GM23338 (cell line): ENCODE measurements around the gene COL18A1. TPM values are rescaled to one million over a fixed set of nuclear protein-coding genes. Genes with fewer than 3 reads are reported as not detected.

Experiments used
- ATAC-seq: fragments of 200-7000 bp; cut with Tn5 transposase; 3 replicates; pipeline ENCODE4 v1.9.1; 2020
- DNase-seq: peaks from one replicate; pipeline ENCODE4 v3.0.0-alpha.2; 2015; ENCODE audit warnings: low spot score
- H2AFZ ChIP-seq: fragments of 200-600 bp; sonication (generic); 2 replicates; pipeline ENCODE4 v1.8.0; 2016; ENCODE audit warnings: antibody characterized with exemption, mild to moderate bottlenecking, moderate library complexity
- H3F3A ChIP-seq: fragments of 200-600 bp; sonication (generic); replicated peaks from 2 replicates; pipeline ENCODE4 v1.8.0; 2017; ENCODE audit warnings: antibody characterized with exemption, mixed run types, low read depth
- H3K27ac ChIP-seq: fragments of 200-600 bp; sonication (generic); 2 replicates; pipeline ENCODE4 v1.6.1; 2016; ENCODE audit warnings: low read depth
- H3K27me3 ChIP-seq: fragments of 200-600 bp; sonication (generic); 2 replicates; pipeline ENCODE4 v1.8.0; 2016; ENCODE audit warnings: mild to moderate bottlenecking, mixed run types, moderate library complexity; ENCODE audit not compliant: insufficient read depth
- H3K36me3 ChIP-seq: fragments of 200-600 bp; sonication (generic); 2 replicates; pipeline ENCODE4 v1.8.0; 2016; ENCODE audit warnings: mild to moderate bottlenecking; ENCODE audit not compliant: insufficient read depth
- H3K4me1 ChIP-seq: fragments of 200-600 bp; sonication (generic); 2 replicates; pipeline ENCODE4 v1.8.0; 2016; ENCODE audit warnings: mild to moderate bottlenecking, moderate library complexity; ENCODE audit not compliant: insufficient read depth
- H3K4me2 ChIP-seq: fragments of 200-600 bp; sonication (generic); 2 replicates; pipeline ENCODE4 v1.7.1; 2017; ENCODE audit warnings: mixed run types
- H3K4me3 ChIP-seq: fragments of 200-600 bp; sonication (generic); 2 replicates; pipeline ENCODE4 v1.6.1; 2016; ENCODE audit warnings: mixed run types
- H3K79me2 ChIP-seq: fragments of 200-600 bp; sonication (generic); replicated peaks from 2 replicates; pipeline ENCODE4 v1.8.0; 2017; ENCODE audit warnings: mild to moderate bottlenecking; ENCODE audit not compliant: insufficient read depth
- H3K9me2 ChIP-seq: fragments of 200-600 bp; sonication (generic); 2 replicates; pipeline ENCODE4 v1.8.0; 2017; ENCODE audit not compliant: insufficient read depth
- H4K20me1 ChIP-seq: fragments of 200-600 bp; sonication (generic); replicated peaks from 2 replicates; pipeline ENCODE4 v1.8.0; 2017; ENCODE audit warnings: mild to moderate bottlenecking; ENCODE audit not compliant: insufficient read depth
- H3K27ac Mint-ChIP-seq: 2 replicates; pipeline ENCODE4 v1.8.0; 2020; ENCODE audit warnings: inconsistent platforms, mild to moderate bottlenecking, moderate library complexity, mixed read lengths
- H3K27me3 Mint-ChIP-seq: 3 replicates; pipeline ENCODE4 v1.8.0; 2022; ENCODE audit warnings: low read depth, mild to moderate bottlenecking, moderate library complexity, mixed read lengths, inconsistent platforms; ENCODE audit not compliant: insufficient read depth, poor library complexity
- H3K36me3 Mint-ChIP-seq: 3 replicates; pipeline ENCODE4 v1.8.0; 2021; ENCODE audit warnings: low read depth, mild to moderate bottlenecking, inconsistent platforms, moderate library complexity, mixed read lengths
- H3K4me1 Mint-ChIP-seq: 3 replicates; pipeline ENCODE4 v1.8.0; 2020; ENCODE audit warnings: mild to moderate bottlenecking, inconsistent platforms, mixed read lengths
- H3K4me3 Mint-ChIP-seq: 3 replicates; pipeline ENCODE4 v1.8.0; 2021; ENCODE audit warnings: moderate library complexity, mild to moderate bottlenecking, inconsistent platforms, mixed read lengths
- H3K9me3 Mint-ChIP-seq: 3 replicates; pipeline ENCODE4 v1.8.0; 2020; ENCODE audit warnings: moderate library complexity, mild to moderate bottlenecking, inconsistent platforms, mixed read lengths
- CREB1 ChIP-seq: fragments of 250-450 bp; sonication (Bioruptor Pico); IDR thresholded peaks from 2 replicates; pipeline ENCODE4 v1.5.0; 2020; ENCODE audit warnings: low read depth, mild to moderate bottlenecking, moderate library complexity
- CTCF ChIP-seq, 2 experiments: fragments of 200-600 bp in 1 of 2; sonication (generic) in 1 of 2; conservative IDR thresholded peaks; 2 replicates each; pipeline versions ENCODE4 v1.5.1 to v1.6.1; 2016 to 2017; ENCODE audit warnings: antibody characterized with exemption in 2 of 2, low read depth in 2 of 2, mild to moderate bottlenecking in 2 of 2, moderate library complexity in 1 of 2
- EZH2 ChIP-seq: fragments of 200-600 bp; sonication (generic); IDR thresholded peaks from one replicate; pipeline ENCODE4 v1.8.0; 2017; ENCODE audit warnings: antibody characterized with exemption, mild to moderate bottlenecking, low read depth; ENCODE audit not compliant: unreplicated experiment
- JUNB ChIP-seq: IDR thresholded peaks from one replicate; pipeline ENCODE4 v1.6.1; 2016; ENCODE audit warnings: antibody characterized with exemption; ENCODE audit not compliant: unreplicated experiment
- NANOG ChIP-seq: IDR thresholded peaks from 2 replicates; pipeline ENCODE4 v1.6.1; 2016; ENCODE audit warnings: antibody characterized with exemption, borderline replicate concordance
- POLR2AphosphoS5 ChIP-seq: IDR thresholded peaks from 2 replicates; pipeline ENCODE4 v1.6.1; 2016; ENCODE audit warnings: antibody characterized with exemption, low read depth
- STAT1 ChIP-seq: IDR thresholded peaks from one replicate; pipeline ENCODE4 v1.6.1; 2016; ENCODE audit warnings: antibody characterized with exemption; ENCODE audit not compliant: unreplicated experiment
- ZNF114 ChIP-seq: fragments of 250-450 bp; sonication (Bioruptor Pico); IDR thresholded peaks from 2 replicates; pipeline ENCODE4 v1.5.0; 2020; ENCODE audit warnings: mild to moderate bottlenecking, moderate library complexity
- ZNF331 ChIP-seq: fragments of 250-450 bp; sonication (Bioruptor Pico); IDR thresholded peaks from 2 replicates; pipeline ENCODE4 v1.5.0; 2020; ENCODE audit warnings: low read depth, mild to moderate bottlenecking, moderate library complexity
- polyA plus RNA-seq: library from polyadenylated mRNA; unstranded; fragments of >200 nt; fragmentation: Nextera tagmentation; extraction: Ambion mirVana; gene quantifications from 2 replicates; pipeline ENCODE4 v1.2.1, GENCODE V29; 2016
- total RNA-seq: library from RNA; depleted of rRNA; stranded (reverse); fragments of >200 nt; shearing (Covaris generic); gene quantifications from 2 replicates; pipeline ENCODE4 v1.2.3, GENCODE V29; 2014
- TF ChIP-seq, protein P1 (sequence below): IDR thresholded peaks from 2 replicates; pipeline ENCODE4 v1.6.1; 2016; ENCODE audit warnings: antibody characterized with exemption
- TF ChIP-seq, protein P2 (sequence below): IDR thresholded peaks from one replicate; pipeline ENCODE4 v1.6.1; 2018; ENCODE audit warnings: antibody characterized with exemption; ENCODE audit not compliant: unreplicated experiment

Gene COL18A1
- total and polyA plus RNA-seq, 2 experiments from 2014 or later, result 38.4 to 430 TPM

- Mint-ChIP-seq H3K4me3 (no peak overlapping the region), H3K4me1 (peaks cover 21% of the 10 kb centered on the region), H3K36me3 (peaks cover 48% of the 10 kb centered on the region), H3K9me3 (no peaks in the 10 kb centered on the region), H3K27me3 (peaks cover 6% of the 10 kb centered on the region), H3K27ac (no peak overlapping the region)
- no peaks in the 10 kb centered on the region for H3K27me3 ChIP-seq
- no peaks in the 10 kb centered on the region for H3K79me2 ChIP-seq
- no peaks in the 10 kb centered on the region; the same call in none of the 2 replicates for H4K20me1 ChIP-seq
- H3K4me2 ChIP-seq, result no peak overlapping the region
- DNase-seq (no peak), ATAC-seq (no peak)
- no peak overlapping the region for H3K27ac ChIP-seq
- TF ChIP-seq STAT1 (no peak), ZNF331 (CRISPR knock-in tag) (no peak), JUNB (no peak), ZNF114 (CRISPR knock-in tag) (no peak), POLR2AphosphoS5 (no peak), CREB1 (CRISPR knock-in tag) (no peak), CTCF (conservative IDR thresholded peaks at IDR 0.05; ENCODE audit: low read depth in 2 of 2) (no peak), NANOG (no peak), EZH2 (no peak)
- TF ChIP-seq, protein P1, sequence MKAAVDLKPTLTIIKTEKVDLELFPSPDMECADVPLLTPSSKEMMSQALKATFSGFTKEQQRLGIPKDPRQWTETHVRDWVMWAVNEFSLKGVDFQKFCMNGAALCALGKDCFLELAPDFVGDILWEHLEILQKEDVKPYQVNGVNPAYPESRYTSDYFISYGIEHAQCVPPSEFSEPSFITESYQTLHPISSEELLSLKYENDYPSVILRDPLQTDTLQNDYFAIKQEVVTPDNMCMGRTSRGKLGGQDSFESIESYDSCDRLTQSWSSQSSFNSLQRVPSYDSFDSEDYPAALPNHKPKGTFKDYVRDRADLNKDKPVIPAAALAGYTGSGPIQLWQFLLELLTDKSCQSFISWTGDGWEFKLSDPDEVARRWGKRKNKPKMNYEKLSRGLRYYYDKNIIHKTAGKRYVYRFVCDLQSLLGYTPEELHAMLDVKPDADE, result no peak
- TF ChIP-seq, protein P2, sequence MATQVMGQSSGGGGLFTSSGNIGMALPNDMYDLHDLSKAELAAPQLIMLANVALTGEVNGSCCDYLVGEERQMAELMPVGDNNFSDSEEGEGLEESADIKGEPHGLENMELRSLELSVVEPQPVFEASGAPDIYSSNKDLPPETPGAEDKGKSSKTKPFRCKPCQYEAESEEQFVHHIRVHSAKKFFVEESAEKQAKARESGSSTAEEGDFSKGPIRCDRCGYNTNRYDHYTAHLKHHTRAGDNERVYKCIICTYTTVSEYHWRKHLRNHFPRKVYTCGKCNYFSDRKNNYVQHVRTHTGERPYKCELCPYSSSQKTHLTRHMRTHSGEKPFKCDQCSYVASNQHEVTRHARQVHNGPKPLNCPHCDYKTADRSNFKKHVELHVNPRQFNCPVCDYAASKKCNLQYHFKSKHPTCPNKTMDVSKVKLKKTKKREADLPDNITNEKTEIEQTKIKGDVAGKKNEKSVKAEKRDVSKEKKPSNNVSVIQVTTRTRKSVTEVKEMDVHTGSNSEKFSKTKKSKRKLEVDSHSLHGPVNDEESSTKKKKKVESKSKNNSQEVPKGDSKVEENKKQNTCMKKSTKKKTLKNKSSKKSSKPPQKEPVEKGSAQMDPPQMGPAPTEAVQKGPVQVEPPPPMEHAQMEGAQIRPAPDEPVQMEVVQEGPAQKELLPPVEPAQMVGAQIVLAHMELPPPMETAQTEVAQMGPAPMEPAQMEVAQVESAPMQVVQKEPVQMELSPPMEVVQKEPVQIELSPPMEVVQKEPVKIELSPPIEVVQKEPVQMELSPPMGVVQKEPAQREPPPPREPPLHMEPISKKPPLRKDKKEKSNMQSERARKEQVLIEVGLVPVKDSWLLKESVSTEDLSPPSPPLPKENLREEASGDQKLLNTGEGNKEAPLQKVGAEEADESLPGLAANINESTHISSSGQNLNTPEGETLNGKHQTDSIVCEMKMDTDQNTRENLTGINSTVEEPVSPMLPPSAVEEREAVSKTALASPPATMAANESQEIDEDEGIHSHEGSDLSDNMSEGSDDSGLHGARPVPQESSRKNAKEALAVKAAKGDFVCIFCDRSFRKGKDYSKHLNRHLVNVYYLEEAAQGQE, result no peak
- H2AFZ ChIP-seq, result no peak overlapping the region
- H3K36me3 ChIP-seq, result no peaks in the 10 kb centered on the region; the same call in 1 of the 2 replicates
- H3K4me1 ChIP-seq, result peaks cover 10% of the 10 kb centered on the region
- H3K9me2 ChIP-seq, result no peaks in the 10 kb centered on the region
- H3K4me3 ChIP-seq, result no peak overlapping the region
- peaks cover 7% of the 10 kb centered on the region for H3F3A ChIP-seq
Measured at GRCh38 chr21:45487161-45487806, 82.3 kb downstream of the COL18A1 start.
